GM19324 (cell line): ENCODE measurements around the gene SMIM12.

Source experiments
- ATAC-seq: cut with Tn5 transposase; IDR thresholded peaks from one replicate; pipeline ENCODE4 v1.9.1; 2021; ENCODE audit warnings: mild to moderate bottlenecking, moderate library complexity; ENCODE audit not compliant: unreplicated experiment, low FRiP score

SMIM12 gene

GRCh38 chr1:34859446-34860200 is at the start of gene SMIM12:
Gene SMIM12, minus strand, starts transcription at chr1:34859749. Its CDS starts 3,772 bp downstream, at chr1:34855977.
- ATAC-seq, result peak; percentile 94

GRCh38 chr1:34908369-34908768 is 48.8 kb upstream of the SMIM12 start:
- ATAC-seq, result no peak

GRCh38 chr1:34907487-34908090 is 48.0 kb upstream of the SMIM12 start:
- no peak for ATAC-seq

GRCh38 chr1:34906756-34907155 is 47.2 kb upstream of the SMIM12 start:
- no peak for ATAC-seq

GRCh38 chr1:34906222-34906621 is 46.7 kb upstream of the SMIM12 start:
- no peak for ATAC-seq

GRCh38 chr1:34905098-34905459 is 45.5 kb upstream of the SMIM12 start:
- no peak for ATAC-seq

GRCh38 chr1:34904236-34905097 is 44.9 kb upstream of the SMIM12 start:
- ATAC-seq, result no peak

GRCh38 chr1:34901919-34902318 is 42.4 kb upstream of the SMIM12 start:
- ATAC-seq, result no peak

GRCh38 chr1:34900775-34901502 is 41.4 kb upstream of the SMIM12 start:
- no peak for ATAC-seq

- no peak for ATAC-seq
Observed at GRCh38 chr1:34899906-34900305, 40.4 kb upstream of the SMIM12 start.

GRCh38 chr1:34899471-34899870 is 39.9 kb upstream of the SMIM12 start:
- no peak for ATAC-seq

GRCh38 chr1:34898330-34898761 is 38.8 kb upstream of the SMIM12 start:
- no peak for ATAC-seq

GRCh38 chr1:34896612-34897011 is 37.1 kb upstream of the SMIM12 start:
- no peak for ATAC-seq

GRCh38 chr1:34889705-34890104 is 30.2 kb upstream of the SMIM12 start:
- ATAC-seq, result no peak

GRCh38 chr1:34887593-34887992 is 28.0 kb upstream of the SMIM12 start:
- no peak for ATAC-seq

- ATAC-seq, result no peak
Observed at GRCh38 chr1:34885405-34886247, 26.1 kb upstream of the SMIM12 start.

- no peak for ATAC-seq
Observed at GRCh38 chr1:34884961-34885360, 25.4 kb upstream of the SMIM12 start.

- ATAC-seq, result no peak
Observed at GRCh38 chr1:34884536-34884935, 25.0 kb upstream of the SMIM12 start.

GRCh38 chr1:34879230-34879629 is 19.7 kb upstream of the SMIM12 start:
- no peak for ATAC-seq

GRCh38 chr1:34876406-34876805 is 16.9 kb upstream of the SMIM12 start:
- no peak for ATAC-seq
